Measurements from ENCODE around the gene SHB.
A peak's percentile ranks its signal among the peaks of the same experiment; 100 is the strongest.
"Not testable (repeated sequence)": the region's sequence is repeated elsewhere in the genome, so short reads cannot be mapped to it uniquely, and the experiment has no call there.

The SHB gene

GRCh38 chr9:38059233-38059936 is 9.6 kb downstream of the SHB start:
- Mint-ChIP-seq H3K4me1 (peaks cover 29% of the 10 kb centered on the region), H3K4me3 (no peak overlapping the region), H3K36me3 (peaks cover 4% of the 10 kb centered on the region), H3K27me3 (peaks cover 36% of the 10 kb centered on the region), H3K27ac (no peak overlapping the region), H3K9me3 (no peaks in the 10 kb centered on the region)
- ATAC-seq: no peak

- Mint-ChIP-seq H3K27ac (no peak overlapping the region), H3K4me3 (no peak overlapping the region), H3K27me3 (peaks cover 34% of the 10 kb centered on the region), H3K4me1 (peaks cover 29% of the 10 kb centered on the region), H3K9me3 (no peaks in the 10 kb centered on the region), H3K36me3 (no peaks in the 10 kb centered on the region)
- no peak for ATAC-seq
These were observed 10.4 kb downstream of the SHB start for GRCh38 chr9:38058452-38059232.

GRCh38 chr9:38057416-38058195 is 11.4 kb downstream of the SHB start:
- H3K27me3 Mint-ChIP-seq: peaks cover 32% of the 10 kb centered on the region
- H3K36me3 Mint-ChIP-seq: no peaks in the 10 kb centered on the region
- no peaks in the 10 kb centered on the region for H3K9me3 Mint-ChIP-seq
- H3K4me3 Mint-ChIP-seq: no peak overlapping the region
- peak; percentile 84 for ATAC-seq
- peaks cover 23% of the 10 kb centered on the region for H3K4me1 Mint-ChIP-seq
- no peak overlapping the region for H3K27ac Mint-ChIP-seq

- Mint-ChIP-seq H3K4me1 (peaks cover 16% of the 10 kb centered on the region), H3K27me3 (peaks cover 36% of the 10 kb centered on the region), H3K9me3 (no peaks in the 10 kb centered on the region), H3K27ac (no peak overlapping the region), H3K36me3 (no peaks in the 10 kb centered on the region), H3K4me3 (no peak overlapping the region)
- no peak for ATAC-seq
These were observed 14.4 kb downstream of the SHB start for GRCh38 chr9:38054653-38055052.

- no peak for ATAC-seq
- H3K36me3 Mint-ChIP-seq: no peaks in the 10 kb centered on the region
- H3K9me3 Mint-ChIP-seq: no peaks in the 10 kb centered on the region
- H3K27me3 Mint-ChIP-seq: peaks cover 32% of the 10 kb centered on the region
- peaks cover 15% of the 10 kb centered on the region for H3K4me1 Mint-ChIP-seq
- H3K4me3 Mint-ChIP-seq: no peak overlapping the region
- no peak overlapping the region for H3K27ac Mint-ChIP-seq
These were observed 15.1 kb downstream of the SHB start for GRCh38 chr9:38053697-38054461.

GRCh38 chr9:38051780-38052546 is 17.1 kb downstream of the SHB start:
- no peaks in the 10 kb centered on the region for H3K9me3 Mint-ChIP-seq
- H3K36me3 Mint-ChIP-seq: no peaks in the 10 kb centered on the region
- H3K4me1 Mint-ChIP-seq: peaks cover 13% of the 10 kb centered on the region
- H3K27ac Mint-ChIP-seq: no peak overlapping the region
- peaks cover 26% of the 10 kb centered on the region for H3K27me3 Mint-ChIP-seq
- no peak for ATAC-seq
- no peak overlapping the region for H3K4me3 Mint-ChIP-seq

- Mint-ChIP-seq H3K4me3 (no peak overlapping the region), H3K27ac (no peak overlapping the region), H3K27me3 (peaks cover 8% of the 10 kb centered on the region), H3K36me3 (no peaks in the 10 kb centered on the region), H3K9me3 (no peaks in the 10 kb centered on the region), H3K4me1 (peaks cover 13% of the 10 kb centered on the region)
- ATAC-seq: no peak
These were observed 20.6 kb downstream of the SHB start for GRCh38 chr9:38048316-38048969.

- H3K4me3 Mint-ChIP-seq: no peak overlapping the region
- H3K27me3 Mint-ChIP-seq: peaks cover 4% of the 10 kb centered on the region
- no peaks in the 10 kb centered on the region for H3K36me3 Mint-ChIP-seq
- no peaks in the 10 kb centered on the region for H3K9me3 Mint-ChIP-seq
- no peak for ATAC-seq
- peaks cover 13% of the 10 kb centered on the region for H3K4me1 Mint-ChIP-seq
- H3K27ac Mint-ChIP-seq: no peak overlapping the region
These were observed 21.5 kb downstream of the SHB start for GRCh38 chr9:38047301-38048251.

GRCh38 chr9:38046661-38047300 is 22.2 kb downstream of the SHB start:
- Mint-ChIP-seq H3K27me3 (no peaks in the 10 kb centered on the region), H3K9me3 (no peaks in the 10 kb centered on the region), H3K36me3 (no peaks in the 10 kb centered on the region), H3K4me3 (no peak overlapping the region), H3K27ac (no peak overlapping the region), H3K4me1 (peaks cover 13% of the 10 kb centered on the region)
- no peak for ATAC-seq

GRCh38 chr9:38045939-38046338 is 23.1 kb downstream of the SHB start:
- peaks cover 13% of the 10 kb centered on the region for H3K4me1 Mint-ChIP-seq
- H3K36me3 Mint-ChIP-seq, H3K27ac Mint-ChIP-seq, H3K9me3 Mint-ChIP-seq, ATAC-seq, H3K4me3 Mint-ChIP-seq, H3K27me3 Mint-ChIP-seq: not testable (repeated sequence)

GRCh38 chr9:38044706-38045105 is 24.3 kb downstream of the SHB start:
- Mint-ChIP-seq H3K9me3 (no peaks in the 10 kb centered on the region), H3K27me3 (peaks cover 8% of the 10 kb centered on the region), H3K36me3 (no peaks in the 10 kb centered on the region), H3K4me1 (peaks cover 13% of the 10 kb centered on the region), H3K4me3 (no peak overlapping the region), H3K27ac (no peak overlapping the region)
- no peak for ATAC-seq

- H3K4me1 Mint-ChIP-seq: peaks cover 13% of the 10 kb centered on the region
These were observed 24.9 kb downstream of the SHB start for GRCh38 chr9:38043931-38044623.

More at GRCh38 chr9:38043931-38044623, 24.9 kb downstream of the SHB start:
- H3K27ac Mint-ChIP-seq: no peak overlapping the region
- no peak overlapping the region for H3K4me3 Mint-ChIP-seq
- no peak for ATAC-seq
- no peaks in the 10 kb centered on the region for H3K9me3 Mint-ChIP-seq
- H3K27me3 Mint-ChIP-seq: peaks cover 8% of the 10 kb centered on the region
- H3K36me3 Mint-ChIP-seq: no peaks in the 10 kb centered on the region

Measured in stimulated activated memory B cell treated with anti-CD40 and anti-IgM and Interleukin-4, amounts not matched to agents 10 μg/mL and 1 μg/mL and 100 μg/mL, for 72 hours (primary cell).